ENCODE measurements around the gene IRAK1.

DNA sequence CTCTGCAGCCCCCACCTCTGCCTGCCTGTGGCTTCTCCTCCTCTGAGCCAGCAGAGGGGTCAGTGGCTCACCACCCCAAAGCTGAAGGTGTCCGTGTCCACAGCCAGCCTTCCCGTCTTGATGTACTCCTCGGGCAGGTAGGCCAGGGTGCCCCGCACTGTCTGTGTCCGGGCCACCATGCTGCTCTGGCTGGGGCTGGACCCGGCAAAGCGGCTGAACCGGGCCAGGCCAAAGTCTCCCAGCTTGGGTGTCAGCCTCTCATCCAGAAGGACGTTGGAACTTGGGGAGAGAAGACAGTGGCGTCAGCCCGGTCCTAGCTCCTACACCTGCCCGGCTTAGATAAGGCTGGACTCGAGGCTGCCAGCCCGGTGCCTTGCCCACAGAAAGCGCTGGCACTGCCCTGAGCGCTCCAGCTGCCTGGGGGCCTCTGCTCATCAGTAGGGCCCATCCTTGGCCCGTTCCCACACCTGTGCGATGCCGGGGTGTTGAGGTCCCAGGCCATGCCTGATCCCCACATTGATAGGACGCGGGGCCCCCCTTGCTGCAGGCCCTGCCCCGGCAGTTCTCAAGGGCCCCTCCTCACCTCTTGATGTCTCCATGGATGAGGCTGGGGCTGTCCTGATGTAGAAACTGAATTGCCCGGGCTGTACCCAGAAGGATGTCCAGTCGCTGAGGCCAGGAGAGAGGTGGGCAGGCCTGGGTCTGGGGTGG lies 3.2 kb downstream of the IRAK1 start:
- TF ChIP-seq, protein P1, sequence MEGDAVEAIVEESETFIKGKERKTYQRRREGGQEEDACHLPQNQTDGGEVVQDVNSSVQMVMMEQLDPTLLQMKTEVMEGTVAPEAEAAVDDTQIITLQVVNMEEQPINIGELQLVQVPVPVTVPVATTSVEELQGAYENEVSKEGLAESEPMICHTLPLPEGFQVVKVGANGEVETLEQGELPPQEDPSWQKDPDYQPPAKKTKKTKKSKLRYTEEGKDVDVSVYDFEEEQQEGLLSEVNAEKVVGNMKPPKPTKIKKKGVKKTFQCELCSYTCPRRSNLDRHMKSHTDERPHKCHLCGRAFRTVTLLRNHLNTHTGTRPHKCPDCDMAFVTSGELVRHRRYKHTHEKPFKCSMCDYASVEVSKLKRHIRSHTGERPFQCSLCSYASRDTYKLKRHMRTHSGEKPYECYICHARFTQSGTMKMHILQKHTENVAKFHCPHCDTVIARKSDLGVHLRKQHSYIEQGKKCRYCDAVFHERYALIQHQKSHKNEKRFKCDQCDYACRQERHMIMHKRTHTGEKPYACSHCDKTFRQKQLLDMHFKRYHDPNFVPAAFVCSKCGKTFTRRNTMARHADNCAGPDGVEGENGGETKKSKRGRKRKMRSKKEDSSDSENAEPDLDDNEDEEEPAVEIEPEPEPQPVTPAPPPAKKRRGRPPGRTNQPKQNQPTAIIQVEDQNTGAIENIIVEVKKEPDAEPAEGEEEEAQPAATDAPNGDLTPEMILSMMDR (IDR thresholded peaks at IDR 0.05): no peak
- TF ChIP-seq SIN3A (IDR thresholded peaks at IDR 0.05; ENCODE audit: borderline replicate concordance, insufficient read depth, low read depth, low read length) (no peak), TCF7L2 (IDR thresholded peaks at IDR 0.05; ENCODE audit: low read depth, low read length) (no peak), POLR2AphosphoS5 (IDR thresholded peaks at IDR 0.05; ENCODE audit: low read depth, low read length) (no peak)
- TF ChIP-seq, protein P2, sequence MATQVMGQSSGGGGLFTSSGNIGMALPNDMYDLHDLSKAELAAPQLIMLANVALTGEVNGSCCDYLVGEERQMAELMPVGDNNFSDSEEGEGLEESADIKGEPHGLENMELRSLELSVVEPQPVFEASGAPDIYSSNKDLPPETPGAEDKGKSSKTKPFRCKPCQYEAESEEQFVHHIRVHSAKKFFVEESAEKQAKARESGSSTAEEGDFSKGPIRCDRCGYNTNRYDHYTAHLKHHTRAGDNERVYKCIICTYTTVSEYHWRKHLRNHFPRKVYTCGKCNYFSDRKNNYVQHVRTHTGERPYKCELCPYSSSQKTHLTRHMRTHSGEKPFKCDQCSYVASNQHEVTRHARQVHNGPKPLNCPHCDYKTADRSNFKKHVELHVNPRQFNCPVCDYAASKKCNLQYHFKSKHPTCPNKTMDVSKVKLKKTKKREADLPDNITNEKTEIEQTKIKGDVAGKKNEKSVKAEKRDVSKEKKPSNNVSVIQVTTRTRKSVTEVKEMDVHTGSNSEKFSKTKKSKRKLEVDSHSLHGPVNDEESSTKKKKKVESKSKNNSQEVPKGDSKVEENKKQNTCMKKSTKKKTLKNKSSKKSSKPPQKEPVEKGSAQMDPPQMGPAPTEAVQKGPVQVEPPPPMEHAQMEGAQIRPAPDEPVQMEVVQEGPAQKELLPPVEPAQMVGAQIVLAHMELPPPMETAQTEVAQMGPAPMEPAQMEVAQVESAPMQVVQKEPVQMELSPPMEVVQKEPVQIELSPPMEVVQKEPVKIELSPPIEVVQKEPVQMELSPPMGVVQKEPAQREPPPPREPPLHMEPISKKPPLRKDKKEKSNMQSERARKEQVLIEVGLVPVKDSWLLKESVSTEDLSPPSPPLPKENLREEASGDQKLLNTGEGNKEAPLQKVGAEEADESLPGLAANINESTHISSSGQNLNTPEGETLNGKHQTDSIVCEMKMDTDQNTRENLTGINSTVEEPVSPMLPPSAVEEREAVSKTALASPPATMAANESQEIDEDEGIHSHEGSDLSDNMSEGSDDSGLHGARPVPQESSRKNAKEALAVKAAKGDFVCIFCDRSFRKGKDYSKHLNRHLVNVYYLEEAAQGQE (IDR thresholded peaks at IDR 0.05; ENCODE audit: insufficient read depth in 1 of 2, low read depth in 2 of 2, low read length in 1 of 2): no peak

All from Panc1 (cell line).